NOMO-1 treated with dmso at 0.1 percent for 144 hours (cell line): ENCODE measurements around the gene ECHDC3.

Experiments
- DNase-seq: peaks from one replicate; lab custom pipeline; 2025; ENCODE audit not compliant: unreplicated experiment; lab: John Stamatoyannopoulos, UW

The ECHDC3 gene

DNA sequence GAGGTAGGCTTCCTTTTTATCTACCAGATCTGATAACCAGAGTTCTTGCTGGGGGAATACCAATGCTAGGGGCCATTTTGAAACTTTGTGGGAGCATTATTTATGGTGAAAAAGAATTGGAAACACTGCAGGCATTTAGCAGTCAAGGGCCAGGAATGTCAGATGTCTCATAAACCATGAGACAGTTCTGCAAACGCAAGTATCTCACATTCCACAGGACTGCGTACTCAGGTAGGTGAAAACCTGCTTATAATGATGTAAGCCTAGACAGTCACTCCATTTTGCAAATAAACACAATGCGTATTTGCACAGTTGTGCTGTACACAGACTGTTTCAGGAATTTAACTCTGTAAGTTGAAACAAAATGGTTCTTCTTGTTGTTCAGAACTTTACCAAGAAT, 33.9 kb downstream of the ECHDC3 start:
- DNase-seq: no peak

DNA sequence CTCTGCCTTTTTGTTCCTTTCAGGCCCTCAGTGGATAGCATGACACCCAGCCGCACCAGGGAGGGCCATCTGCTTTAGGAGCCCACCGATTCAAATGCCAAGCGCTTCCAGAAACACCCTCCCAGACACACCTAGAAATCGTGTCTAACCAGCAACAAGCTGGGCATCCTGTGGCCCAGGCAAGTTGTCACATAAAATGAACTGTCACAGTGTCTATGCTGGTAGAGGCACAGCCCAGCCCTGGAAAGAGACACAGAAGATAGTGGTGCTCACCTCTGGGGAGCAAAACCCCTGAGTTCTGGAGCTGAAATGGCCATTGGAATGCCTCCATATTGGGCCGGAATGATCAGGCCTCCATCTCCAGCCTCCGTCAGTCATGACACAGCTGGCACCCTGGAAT, 38.9 kb downstream of the ECHDC3 start:
- no peak for DNase-seq

DNA sequence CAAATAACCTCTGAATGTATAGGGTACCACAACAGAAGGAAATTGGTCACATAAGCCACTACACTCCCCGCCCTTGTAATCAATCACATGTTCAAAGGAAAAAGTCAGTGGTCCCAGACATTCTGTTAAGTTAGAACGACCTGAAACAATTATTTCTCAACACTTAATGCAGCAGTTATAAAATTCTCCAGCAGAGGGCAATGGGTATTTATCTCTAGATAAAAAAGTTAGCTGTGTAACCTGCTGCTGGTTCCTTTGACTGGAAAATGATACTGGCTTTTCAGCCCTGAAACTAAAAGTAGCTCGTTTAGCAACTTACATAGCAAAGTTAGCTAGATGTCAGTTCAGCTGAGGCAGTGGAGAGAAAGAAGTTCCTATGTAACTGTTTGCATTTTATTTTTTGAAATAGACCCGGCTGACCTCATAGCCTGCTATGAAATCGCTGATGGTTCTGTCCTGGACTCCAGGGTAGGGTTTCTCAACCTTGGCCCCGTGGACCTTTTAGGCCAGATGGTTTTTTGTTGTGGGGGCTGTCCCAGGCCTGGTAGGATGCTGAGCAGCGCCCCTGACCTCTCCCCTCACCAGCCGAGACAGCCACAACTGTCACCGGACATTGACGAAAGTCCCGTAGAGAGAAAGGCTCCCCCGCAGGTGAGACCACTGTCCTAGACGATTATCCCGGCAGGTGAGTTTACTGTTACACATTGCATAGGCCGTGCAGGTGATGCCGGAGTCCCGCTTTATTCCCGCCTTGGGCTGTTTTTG, 40.8 kb downstream of the ECHDC3 start:
- peak; percentile 14 for DNase-seq

DNA sequence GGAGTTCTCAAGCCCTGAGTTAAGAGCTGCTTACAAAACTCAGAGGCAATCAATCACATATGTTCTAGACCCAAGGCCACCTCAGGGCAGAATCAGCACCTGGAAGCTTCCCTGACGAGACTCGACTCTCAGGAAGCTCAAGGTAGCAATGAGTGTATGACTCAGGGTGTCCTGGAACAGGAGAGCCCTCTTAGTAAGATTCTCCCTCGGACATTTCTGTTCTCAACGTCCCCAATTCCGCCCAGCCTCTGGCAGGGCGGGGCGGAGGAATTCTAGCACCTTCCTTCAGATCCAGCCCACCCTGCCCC, 41.3 kb downstream of the ECHDC3 start:
- no peak for DNase-seq

DNA sequence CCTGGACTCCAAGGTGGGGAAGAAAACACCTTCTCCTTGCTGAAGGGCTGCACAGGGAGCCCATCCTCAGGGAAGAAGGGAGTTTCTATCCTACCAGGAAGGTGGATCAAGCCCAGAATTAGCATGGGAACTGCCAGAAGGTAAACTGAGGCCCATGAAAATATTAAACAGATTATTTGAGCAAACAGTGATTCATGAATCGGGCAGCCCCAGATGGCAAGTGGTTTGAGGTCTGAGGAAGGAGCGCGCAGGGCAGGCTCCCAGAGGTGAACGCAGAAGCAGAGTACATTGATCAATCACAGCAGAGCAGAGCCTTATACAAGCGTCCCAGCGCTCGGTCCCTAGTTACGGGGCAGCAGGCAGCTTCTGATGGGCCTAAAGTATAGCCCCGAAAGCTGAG, 45.2 kb downstream of the ECHDC3 start:
- DNase-seq: no peak

DNA sequence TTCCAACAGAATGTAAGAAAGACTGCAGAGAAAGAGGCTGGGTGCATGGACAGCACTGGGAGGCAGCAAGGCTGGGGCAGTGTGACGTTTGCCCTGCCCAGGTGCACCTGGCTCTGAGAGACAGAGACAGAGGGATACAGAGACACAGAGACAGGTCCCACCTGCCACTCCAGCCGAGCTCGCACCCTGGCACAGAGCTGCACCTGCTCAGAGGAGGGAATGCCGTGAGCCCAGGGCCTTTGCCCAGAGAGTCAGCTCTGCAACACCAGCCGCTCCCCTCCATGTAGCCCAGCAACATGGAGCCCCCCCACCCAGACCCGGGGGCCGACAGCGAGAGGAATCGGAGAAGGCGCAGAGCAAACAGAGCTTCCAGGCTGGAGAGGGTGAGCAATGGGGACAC, 45.7 kb downstream of the ECHDC3 start:
- DNase-seq: no peak

DNA sequence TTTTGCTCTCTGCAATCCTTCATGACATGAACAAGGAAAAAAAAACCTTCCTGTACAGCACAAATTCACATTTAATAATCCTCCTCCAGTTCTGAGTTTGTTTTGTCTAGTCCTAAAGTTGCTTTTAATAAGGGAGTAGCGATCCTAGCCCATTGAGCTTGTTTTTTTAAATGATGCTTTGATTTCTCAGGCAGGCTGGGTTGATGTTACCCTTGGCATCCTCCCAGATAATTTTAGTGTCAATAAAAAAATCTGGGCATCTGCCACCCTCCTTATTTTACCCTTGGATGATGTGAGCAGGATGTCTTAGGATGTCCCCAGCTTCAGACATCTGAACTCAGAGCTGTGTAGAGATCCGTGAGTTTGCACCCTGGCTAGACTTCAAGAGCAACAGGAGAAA, 47.1 kb downstream of the ECHDC3 start:
- DNase-seq: no peak

DNA sequence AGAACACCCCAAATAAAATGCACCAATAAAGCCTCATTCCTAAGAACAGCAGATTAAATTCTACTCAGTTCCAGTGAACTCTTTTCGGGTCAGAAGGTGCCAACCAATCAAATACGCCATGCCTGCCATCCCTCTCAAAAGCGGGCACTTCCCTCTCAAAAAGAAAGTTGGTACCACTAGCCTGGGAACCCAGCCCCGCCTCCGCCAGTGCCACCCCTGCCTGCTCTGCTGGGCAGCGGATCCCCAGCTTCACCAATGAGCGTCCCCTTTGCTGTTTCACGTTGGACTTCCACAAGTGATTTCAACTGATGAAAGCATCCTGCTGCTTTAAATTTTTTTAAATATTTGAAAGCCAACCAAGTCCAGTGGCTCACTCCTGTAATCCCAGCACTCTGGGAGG, 47.8 kb downstream of the ECHDC3 start:
- DNase-seq: no peak

DNA sequence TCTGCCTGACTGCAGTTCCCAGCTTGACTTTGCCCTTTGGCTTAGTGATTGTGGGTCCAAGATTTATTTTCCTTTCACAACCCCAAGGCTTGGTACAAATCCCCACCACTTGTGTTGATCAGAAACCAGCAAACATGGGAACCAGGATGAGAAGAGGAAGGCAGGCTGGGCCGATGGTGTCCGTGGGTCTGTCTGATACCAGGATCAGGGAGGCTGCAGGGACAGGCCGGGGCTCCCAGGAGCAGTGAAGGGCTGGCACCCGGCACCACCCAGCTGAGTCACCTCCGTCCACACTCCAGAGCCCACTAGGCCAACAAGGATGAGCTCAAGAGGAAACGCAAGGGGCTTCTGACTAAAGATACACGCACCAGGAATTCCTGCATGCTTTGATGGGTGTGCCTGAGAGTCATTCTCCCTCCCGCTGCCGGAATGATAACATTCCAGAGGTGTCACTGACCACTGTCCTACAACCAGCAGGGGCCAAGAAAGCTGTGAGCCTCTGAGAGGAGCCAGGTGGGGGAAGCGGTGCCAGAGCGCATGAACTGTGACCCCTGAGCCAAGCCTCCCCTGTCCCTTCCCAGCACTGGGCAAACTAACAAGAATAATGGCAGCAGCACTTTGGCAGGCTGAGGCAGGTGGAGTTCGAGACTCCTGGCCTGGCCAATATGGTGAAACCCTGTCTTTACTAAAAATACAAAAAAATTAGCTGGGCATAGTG, 51.7 kb downstream of the ECHDC3 start:
- DNase-seq: no peak

DNA sequence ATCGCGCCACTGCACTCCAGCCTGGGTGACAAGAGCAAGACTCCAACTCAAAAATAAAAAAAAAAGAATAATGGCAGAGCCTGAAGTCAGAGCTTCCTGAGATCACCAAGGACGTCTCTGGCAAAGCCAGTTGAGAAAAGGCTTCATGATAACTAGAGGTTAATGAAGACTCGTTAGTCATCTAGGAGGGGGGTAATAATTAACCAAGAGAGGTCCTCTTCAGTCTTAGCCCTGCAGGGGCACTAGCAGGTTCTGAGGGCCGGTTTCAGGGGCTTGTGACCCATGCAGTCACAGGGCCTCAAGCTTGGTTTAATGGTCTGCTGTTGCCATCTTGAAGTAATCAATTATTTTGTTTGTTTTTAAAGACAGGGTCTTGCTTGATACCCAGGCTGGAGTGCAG, 52.4 kb downstream of the ECHDC3 start:
- no peak for DNase-seq

DNA sequence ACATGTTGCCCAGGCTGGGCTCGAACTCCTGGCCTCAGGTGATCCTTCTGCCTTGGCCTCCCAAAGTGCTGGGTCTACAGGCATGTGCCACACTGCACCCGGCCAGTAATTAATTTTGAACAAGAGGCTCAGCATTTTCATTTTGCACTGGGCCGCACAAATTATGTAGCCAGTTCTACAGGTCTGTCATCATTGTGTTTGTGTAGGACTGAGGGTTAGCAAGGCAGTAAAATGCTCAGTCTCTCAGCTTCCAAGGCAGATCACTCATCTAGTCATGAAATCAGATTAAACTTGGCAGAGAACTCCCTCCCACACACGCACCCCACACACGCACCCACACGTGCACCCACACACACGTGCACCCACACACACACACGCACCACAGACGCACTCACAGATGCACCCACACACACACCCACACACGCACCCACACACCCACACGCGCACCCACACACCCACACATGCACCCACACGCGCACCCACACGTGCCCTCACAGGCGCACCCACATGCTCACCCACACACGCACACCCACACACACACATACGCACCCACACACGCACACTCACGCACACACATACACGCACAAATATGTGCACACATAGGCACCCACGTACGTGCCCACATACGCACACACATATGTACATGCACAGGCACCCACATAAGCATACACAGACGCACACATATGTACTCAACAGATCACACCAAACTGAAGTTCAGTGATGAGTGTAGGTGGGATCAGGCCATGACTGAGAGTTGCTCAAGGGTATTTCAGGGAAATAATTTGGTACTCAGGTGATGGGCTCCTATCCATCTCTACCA, 53.1 kb downstream of the ECHDC3 start:
- DNase-seq: no peak

DNA sequence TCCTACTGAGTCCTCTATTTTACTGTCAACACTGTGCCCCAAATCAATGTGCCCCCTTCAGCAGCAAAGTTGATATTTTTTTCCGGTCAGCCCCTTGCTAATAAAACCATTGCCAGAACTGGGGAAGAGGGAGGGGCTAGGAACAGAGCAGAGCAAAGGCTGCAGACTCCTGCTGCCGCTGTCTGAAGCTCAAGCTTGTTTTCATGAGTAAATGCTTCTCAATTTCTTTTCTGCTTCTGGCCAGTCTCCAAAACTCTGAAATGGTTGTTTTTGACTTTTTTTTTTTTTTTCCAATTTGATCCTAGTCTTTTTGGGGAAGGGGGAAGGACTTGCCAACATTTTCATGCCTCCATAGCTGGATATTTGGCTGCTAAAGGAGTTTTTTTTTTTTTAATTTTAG, 54.3 kb downstream of the ECHDC3 start:
- DNase-seq: no peak

DNA sequence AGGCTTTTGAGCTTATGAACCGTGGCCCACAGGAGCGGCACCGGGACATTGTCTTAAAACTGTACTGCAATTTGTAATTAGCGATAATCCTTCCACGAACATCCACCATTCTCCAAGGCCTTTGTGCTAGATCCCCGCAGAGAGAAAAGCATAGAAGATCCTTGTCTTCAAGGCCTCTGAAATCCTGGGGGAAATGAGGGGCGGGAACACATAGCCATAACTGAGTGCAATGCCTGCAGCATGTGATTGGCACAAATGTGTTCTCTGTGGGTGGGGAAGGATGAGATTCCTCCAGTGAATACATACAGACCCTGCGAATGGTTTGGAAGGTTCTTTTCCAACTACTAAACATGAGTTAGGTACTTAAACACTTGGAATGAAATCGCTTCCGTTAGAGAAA, 55.1 kb downstream of the ECHDC3 start:
- no peak for DNase-seq

DNA sequence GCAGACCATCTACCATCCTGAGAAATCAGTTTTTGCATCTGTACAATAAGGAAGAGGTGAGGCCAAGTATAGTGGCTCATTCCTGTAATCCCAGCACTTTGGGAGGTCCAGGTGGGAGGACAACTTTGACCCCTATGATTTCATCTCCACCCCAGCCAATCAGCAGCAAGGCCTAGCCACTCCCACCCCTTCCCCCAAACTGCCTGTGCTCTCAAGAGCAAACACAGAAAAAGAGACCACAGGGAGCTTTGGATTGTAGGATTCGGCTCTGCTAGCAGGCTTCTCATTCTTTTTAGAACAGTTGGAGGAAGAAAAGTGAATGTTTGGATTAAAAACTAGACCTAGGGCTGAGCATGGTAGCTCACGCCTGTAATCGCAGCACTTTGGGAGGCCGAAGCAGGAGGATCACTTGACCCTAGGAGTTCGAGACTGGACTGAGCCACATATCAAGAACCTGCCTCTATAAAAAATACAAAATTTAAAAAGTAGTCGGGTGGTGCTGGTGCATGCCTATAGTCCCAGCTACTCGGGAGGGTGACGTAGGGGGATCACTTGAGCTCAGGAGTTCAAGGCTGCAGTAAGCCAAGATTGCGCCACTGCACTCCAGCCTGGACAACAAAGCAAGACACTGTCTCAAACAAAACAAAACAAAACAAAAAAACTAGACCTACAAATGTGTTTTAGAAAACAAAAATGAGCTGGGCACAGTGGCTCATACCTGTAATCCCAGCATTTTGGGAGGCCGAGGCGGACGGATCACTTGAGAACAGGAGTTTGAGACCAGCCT, 55.9 kb downstream of the ECHDC3 start:
- no peak for DNase-seq

DNA sequence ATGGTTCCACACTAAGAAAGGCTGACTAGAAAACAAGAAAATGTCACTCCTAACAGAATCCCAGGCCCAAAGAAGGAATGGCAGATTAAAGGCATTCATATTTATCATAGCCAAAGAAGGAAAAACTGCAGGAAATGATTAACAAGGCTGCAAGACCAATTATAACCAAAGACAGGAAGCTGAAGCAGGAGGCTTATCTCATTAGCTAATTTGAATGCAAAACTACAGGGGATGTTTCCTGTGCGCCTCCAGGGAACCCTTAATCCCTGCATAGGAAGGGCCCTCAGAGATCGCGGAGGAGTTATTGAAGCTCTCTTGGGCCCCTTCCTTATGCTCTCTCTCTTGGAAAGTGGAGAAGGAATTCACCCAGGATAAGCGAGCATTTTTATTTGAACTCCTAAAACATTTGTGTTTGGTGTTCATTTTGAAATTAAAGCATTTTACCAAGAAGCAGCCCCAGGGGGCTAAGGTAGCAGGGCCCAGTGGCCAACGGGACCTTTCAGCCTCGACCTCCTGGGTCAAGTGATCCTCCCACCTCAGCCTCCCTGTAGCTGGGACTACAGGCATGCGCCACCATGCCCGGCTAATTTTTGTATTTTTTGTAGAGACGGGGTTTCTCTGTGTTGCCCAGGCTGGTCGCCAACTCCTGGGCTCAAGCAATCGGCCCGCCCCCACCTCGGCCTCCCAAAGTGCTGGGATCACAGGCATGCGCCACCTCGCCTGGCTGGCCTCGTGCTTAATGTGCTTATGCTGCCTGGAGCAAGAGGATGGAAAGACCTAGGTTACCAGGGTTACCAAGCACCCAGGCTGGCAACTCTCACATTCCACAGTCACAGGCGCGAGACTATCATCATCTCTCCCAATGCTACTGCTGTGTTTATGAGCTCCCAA, 56.9 kb downstream of the ECHDC3 start:
- peak; percentile 19 for DNase-seq

DNA sequence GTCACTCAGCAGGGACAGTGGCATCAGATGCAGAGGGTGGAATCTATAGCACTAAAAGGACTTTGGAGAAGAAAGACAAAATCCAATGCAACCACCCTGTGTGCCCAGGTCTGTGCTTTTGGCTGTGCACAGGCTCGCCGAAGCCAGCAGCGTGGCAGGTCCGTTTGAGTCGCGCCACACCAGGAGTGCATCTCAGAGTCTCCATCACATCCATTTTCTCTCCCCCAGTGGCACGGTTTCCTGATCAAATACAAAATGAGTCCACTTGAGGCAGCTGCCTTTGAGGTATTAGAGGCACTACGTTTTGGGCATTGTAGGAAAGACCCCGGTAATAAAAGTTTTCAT, 57.5 kb downstream of the ECHDC3 start:
- no peak for DNase-seq

DNA sequence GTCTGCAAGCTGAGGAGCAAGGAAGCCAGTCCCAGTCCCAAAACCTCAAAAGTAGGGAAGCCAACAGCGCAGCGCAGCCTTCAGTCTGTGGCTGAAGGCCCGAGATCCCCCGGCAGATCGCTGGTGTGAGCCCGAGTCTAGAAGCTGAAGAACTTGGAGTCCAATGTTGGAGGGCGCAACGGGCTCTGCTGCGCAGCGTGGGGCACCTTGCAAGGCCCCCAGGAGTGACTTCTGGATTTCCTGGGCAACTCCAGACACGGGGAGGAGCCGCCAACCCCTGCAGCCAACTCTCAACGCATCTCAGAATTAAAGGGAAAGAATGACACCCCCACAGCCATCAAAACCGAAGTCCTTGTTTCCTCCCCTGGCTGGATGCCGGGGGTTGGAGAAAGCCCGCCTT, 62.2 kb downstream of the ECHDC3 start:
- no peak for DNase-seq

DNA sequence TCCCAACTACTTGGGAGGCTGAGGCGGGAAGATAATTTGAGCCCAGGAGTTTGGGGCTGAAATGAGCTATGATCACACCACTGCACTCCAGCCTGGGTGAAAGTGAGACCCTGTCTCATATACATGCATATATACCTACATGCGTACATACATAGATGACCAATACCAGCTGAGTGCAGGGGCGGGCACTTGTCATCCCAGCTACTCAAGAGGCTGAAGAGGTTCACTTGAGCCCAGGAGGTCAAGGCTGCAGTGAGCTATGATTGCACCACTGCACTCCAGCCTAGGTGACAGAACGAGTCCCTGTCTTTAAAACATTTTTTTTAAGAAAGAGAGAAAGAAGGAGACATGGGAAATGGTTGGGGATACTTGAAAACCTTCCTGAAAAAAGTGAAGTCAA, 63.6 kb downstream of the ECHDC3 start:
- DNase-seq: no peak

DNA sequence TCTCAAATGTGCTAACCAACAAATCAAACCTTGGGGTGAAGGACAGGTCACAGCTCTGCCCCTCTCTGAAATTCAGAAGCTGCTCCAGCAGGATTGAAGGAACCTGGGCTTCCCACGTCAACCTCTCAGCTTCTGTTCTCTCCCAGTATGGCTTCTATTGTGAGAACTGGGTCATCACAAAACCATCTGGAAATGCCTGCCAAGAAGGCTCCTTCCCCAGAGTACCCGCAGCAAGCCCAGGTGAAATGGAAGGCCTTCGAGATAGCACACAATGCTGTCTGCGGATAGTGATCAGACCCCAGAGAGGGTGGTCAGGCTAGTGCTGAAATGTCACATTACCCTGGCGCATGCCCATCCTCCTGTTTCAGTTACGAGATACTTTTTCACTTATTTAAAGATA, 64.5 kb downstream of the ECHDC3 start:
- DNase-seq: no peak

DNA sequence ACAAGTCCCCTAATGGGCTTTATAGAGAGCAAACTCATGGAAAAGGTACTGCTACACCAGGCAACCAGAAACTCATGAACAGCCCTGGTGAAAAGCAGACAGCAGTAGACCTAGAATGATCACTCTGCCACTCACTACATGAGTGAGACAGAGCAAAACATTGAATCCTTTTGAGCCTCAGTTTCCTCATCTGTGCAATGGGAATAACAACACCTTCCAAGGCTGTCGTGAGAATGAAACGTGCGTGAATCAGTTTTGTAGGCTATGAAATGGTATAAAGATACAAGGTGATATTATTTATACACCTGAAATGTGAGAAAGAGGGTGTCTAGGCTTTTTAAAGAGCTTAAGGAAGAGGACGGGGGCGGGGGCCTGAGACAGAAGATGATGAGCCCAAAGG, 66.6 kb downstream of the ECHDC3 start:
- DNase-seq: no peak
